Esophagus mucosa (tissue), 1 donor: ENCODE measurements around the gene KNOP1. TPM values are rescaled to one million over a fixed set of nuclear protein-coding genes. Genes with fewer than 3 reads are reported as not detected.

Experiments
- ATAC-seq: fragments of 200-7000 bp; cut with Tn5 transposase; one replicate; pipeline ENCODE4 v1.9.1; 2020
- total RNA-seq: library from RNA; stranded (reverse); gene quantifications from one replicate; pipeline ENCODE4 v1.2.4, GENCODE V29; 2023
- donor health status: DM: yes; HTN: yes; CAD: no.

Gene KNOP1
- total RNA-seq, 1 donor from 2014 or later, result 15.5 TPM

GRCh38 chr16:19706846-19707245 is 11.2 kb downstream of the KNOP1 start:
- ATAC-seq, result no peak

GRCh38 chr16:19705843-19706242 is 12.2 kb downstream of the KNOP1 start:
- no peak for ATAC-seq

GRCh38 chr16:19705146-19705501 is 12.9 kb downstream of the KNOP1 start:
- no peak for ATAC-seq

- ATAC-seq, result peak; percentile 53
Measured at GRCh38 chr16:19704321-19705145, 13.5 kb downstream of the KNOP1 start.

- ATAC-seq, result no peak
Measured at GRCh38 chr16:19703172-19703889, 14.7 kb downstream of the KNOP1 start.

- ATAC-seq, result no peak
Measured at GRCh38 chr16:19701091-19701490, 16.9 kb downstream of the KNOP1 start.

GRCh38 chr16:19700319-19700781 is 17.7 kb downstream of the KNOP1 start:
- peak; percentile 72 for ATAC-seq

GRCh38 chr16:19699472-19699871 is 18.6 kb downstream of the KNOP1 start:
- ATAC-seq, result no peak

GRCh38 chr16:19698480-19699465 is 19.3 kb downstream of the KNOP1 start:
- peak; percentile 38 for ATAC-seq

- no peak for ATAC-seq
Measured at GRCh38 chr16:19697756-19698318, 20.2 kb downstream of the KNOP1 start.

- no peak for ATAC-seq
Measured at GRCh38 chr16:19696961-19697360, 21.1 kb downstream of the KNOP1 start.

GRCh38 chr16:19696328-19696727 is 21.7 kb downstream of the KNOP1 start:
- peak; percentile 30 for ATAC-seq

GRCh38 chr16:19694989-19695388 is 23.0 kb downstream of the KNOP1 start:
- no peak for ATAC-seq

- ATAC-seq, result no peak
Measured at GRCh38 chr16:19691161-19691711, 26.8 kb downstream of the KNOP1 start.

- no peak for ATAC-seq
Measured at GRCh38 chr16:19690196-19690595, 27.8 kb downstream of the KNOP1 start.

GRCh38 chr16:19689342-19689741 is 28.7 kb downstream of the KNOP1 start:
- ATAC-seq, result no peak

GRCh38 chr16:19688396-19689024 is 29.5 kb downstream of the KNOP1 start:
- peak; percentile 33 for ATAC-seq

GRCh38 chr16:19687279-19687678 is 30.7 kb downstream of the KNOP1 start:
- no peak for ATAC-seq

- ATAC-seq, result no peak
Measured at GRCh38 chr16:19685176-19685575, 32.9 kb downstream of the KNOP1 start.

GRCh38 chr16:19683453-19684236 is 34.4 kb downstream of the KNOP1 start:
- no peak for ATAC-seq

- ATAC-seq, result no peak
Measured at GRCh38 chr16:19681637-19682036, 36.4 kb downstream of the KNOP1 start.
